Natural killer cell (primary cell): ENCODE results near the gene ATN1. TPM values are rescaled to one million over a fixed set of nuclear protein-coding genes. Genes with fewer than 3 reads are reported as not detected.

ENCODE experiments used
- ATAC-seq, 3 donors: fragments of 150-1000 bp in 2 of 3; fragments of 200-7000 bp in 1 of 3; cut with Tn5 transposase; 1 replicate in 1 of 3; 2 replicates in 2 of 3; pipeline ENCODE4 v1.10.0; 2021; ENCODE audit warnings: mild to moderate bottlenecking in 2 of 3, moderate library complexity in 2 of 3
- DNase-seq, 2 donors: peaks; one replicate each; pipeline versions ENCODE4 v3.0.0 to v3.0.0-alpha.2; 2013 to 2021; ENCODE audit warnings: mixed read lengths in 1 of 2
- H3K27ac ChIP-seq: one replicate; pipeline ENCODE4 v1.5.1; 2013; ENCODE audit warnings: mild to moderate bottlenecking, low read length
- H3K27me3 ChIP-seq: one replicate; pipeline ENCODE4 v1.6.1; 2013; ENCODE audit warnings: low read length; ENCODE audit not compliant: control insufficient read depth, insufficient read depth
- H3K36me3 ChIP-seq: one replicate; pipeline ENCODE4 v1.6.1; 2013; ENCODE audit warnings: low read length; ENCODE audit not compliant: control insufficient read depth, insufficient read depth
- H3K4me1 ChIP-seq: one replicate; pipeline ENCODE4 v1.6.1; 2013; ENCODE audit warnings: low read length; ENCODE audit not compliant: control insufficient read depth, insufficient read depth
- H3K4me3 ChIP-seq: one replicate; pipeline ENCODE4 v1.5.1; 2013; ENCODE audit warnings: low read length
- H3K9me3 ChIP-seq: one replicate; pipeline ENCODE4 v1.6.1; 2013; ENCODE audit warnings: low read length; ENCODE audit not compliant: control insufficient read depth, insufficient read depth
- H3K27ac Mint-ChIP-seq, 2 donors: one replicate each; pipeline ENCODE4 v1.8.0; 2022; ENCODE audit warnings: mild to moderate bottlenecking in 2 of 2, mixed read lengths in 2 of 2, moderate library complexity in 1 of 2
- H3K27me3 Mint-ChIP-seq, 2 donors: one replicate each; pipeline ENCODE4 v1.8.0; 2022; ENCODE audit warnings: low read depth in 2 of 2, mixed read lengths in 2 of 2
- H3K36me3 Mint-ChIP-seq: one replicate; pipeline ENCODE4 v1.8.0; 2022; ENCODE audit warnings: mixed read lengths
- H3K4me1 Mint-ChIP-seq, 2 donors: one replicate each; pipeline ENCODE4 v1.8.0; 2022; ENCODE audit warnings: mixed read lengths in 2 of 2
- H3K4me3 Mint-ChIP-seq: one replicate; pipeline ENCODE4 v1.8.0; 2022; ENCODE audit warnings: mild to moderate bottlenecking, moderate library complexity, mixed read lengths
- H3K9me3 Mint-ChIP-seq, 2 donors: one replicate each; pipeline ENCODE4 v1.8.0; 2022; ENCODE audit warnings: mixed read lengths in 2 of 2
- CTCF ChIP-seq: fragments of 200-600 bp; IDR thresholded peaks from one replicate; pipeline ENCODE4 v1.8.0; 2022; ENCODE audit warnings: antibody characterized with exemption
- WGBS: methylation state at CpG from one replicate; pipeline ENCODE4 v1.1.7; 2013; ENCODE audit warnings: missing lambda C conversion rate; ENCODE audit not compliant: insufficient coverage; 5-methylcytosine and 5-hydroxymethylcytosine counted together
- intact Hi-C: fragments of 100-400 bp; cut with micrococcal nuclease; formaldehyde crosslinking; loops from one replicate; pipeline ENCODE4 v1.14.2; 2022
- total RNA-seq, 4 donors: library from RNA; stranded (reverse); fragments of 120-200 nt in 1 of 4; gene quantifications; one replicate each; pipeline versions ENCODE4 v1.2.3 to v1.2.4, GENCODE V29; 2013 to 2022

The ATN1 gene
- total RNA-seq, 3 donors from 2014 or later (not counting 1 experiment from before 2014, with no cell fraction given): 29.3 to 34.0 (median 31.9) TPM

DNA sequence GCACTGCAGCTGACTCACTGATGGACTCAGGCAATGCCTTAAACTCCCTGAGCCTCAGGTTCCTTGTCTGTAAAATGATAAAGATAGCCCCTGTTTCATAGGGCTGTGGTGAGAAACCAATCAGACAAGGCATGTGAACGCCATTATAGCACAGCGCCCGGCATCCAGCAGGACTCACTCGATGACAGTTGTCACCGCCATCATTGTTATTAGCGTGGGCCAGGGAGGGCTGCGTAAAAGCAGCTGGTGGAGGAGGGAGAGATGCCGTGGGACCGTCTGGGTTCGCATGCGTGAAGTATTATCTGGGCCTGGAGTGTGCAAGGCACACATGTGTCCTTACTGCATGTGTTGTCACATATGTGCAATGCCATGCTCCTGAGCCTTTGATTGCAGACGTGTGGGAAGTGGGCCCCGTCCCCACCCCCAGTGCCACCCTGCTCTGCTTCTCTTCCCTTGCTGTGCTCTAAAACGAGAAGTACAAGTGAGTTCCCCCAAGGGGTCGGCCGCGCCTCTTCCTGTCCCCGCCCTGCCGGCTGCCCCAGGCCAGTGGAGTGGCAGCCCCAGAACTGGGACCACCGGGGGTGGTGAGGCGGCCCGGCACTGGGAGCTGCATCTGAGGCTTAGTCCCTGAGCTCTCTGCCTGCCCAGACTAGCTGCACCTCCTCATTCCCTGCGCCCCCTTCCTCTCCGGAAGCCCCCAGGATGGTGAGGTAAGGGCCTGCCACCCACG lies 23.2 kb downstream of the ATN1 start, which contains the start of gene PTPN6:
Gene PTPN6, plus strand, starts transcription at position 546 of the 730 bp plus-strand sequence. Its CDS starts 157 bp downstream, at position 703.
- Histone ChIP-seq H3K27ac (peak within 1 kb of the TSS; percentile 96), H3K4me3 (peak within 1 kb of the TSS; percentile 93), H3K9me3 (no peaks in the 10 kb centered on the region), H3K27me3 (no peaks in the 10 kb centered on the region), H3K4me1 (peaks cover 89% of the 10 kb centered on the region), H3K36me3 (peaks cover 27% of the 10 kb centered on the region)
- Mint-ChIP-seq H3K27me3 (no peaks in the 10 kb centered on the region), H3K27ac (peak within 1 kb of the TSS; percentile 98 to 99), H3K4me1 (peaks cover 83 to 99% of the 10 kb centered on the region in 2 donors), H3K36me3 (no peaks in the 10 kb centered on the region), H3K9me3 (no peaks in the 10 kb centered on the region), H3K4me3 (peak within 1 kb of the TSS; percentile 91)
- intact Hi-C loops: loop anchor here (5.0 kb wide), 1 partner anchor 66 kb away; the partner anchor contains the start of gene LPCAT3
- TF ChIP-seq CTCF: no peak
- ATAC-seq: peak; percentile 10 to 65 (median 30)
- peak in 1 of 2 donors; percentile 68 for DNase-seq
- 1% methylated on average over 25 of the region's 25 CpGs for WGBS

DNA sequence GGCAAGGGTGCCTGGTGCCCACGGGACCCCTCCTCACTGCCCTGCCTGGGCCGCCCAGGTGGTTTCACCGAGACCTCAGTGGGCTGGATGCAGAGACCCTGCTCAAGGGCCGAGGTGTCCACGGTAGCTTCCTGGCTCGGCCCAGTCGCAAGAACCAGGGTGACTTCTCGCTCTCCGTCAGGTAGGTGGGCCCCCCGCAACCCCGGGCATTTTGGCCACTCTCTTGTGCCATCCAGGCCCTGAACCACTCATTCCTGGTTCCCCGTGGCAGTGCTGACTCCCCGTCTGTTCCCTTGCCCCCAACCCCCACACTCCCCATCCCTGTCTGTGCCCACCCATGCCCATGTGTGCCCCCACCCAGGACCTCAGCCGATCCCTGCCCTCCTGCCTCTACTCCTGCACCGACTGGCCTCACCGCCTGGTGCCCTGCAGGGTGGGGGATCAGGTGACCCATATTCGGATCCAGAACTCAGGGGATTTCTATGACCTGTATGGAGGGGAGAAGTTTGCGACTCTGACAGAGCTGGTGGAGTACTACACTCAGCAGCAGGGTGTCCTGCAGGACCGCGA lies 23.9 kb downstream of the ATN1 start:
- Mint-ChIP-seq H3K27ac (peak overlapping the region; percentile 98 to 99), H3K4me1 (peaks cover 86 to 99% of the 10 kb centered on the region in 2 donors), H3K27me3 (no peaks in the 10 kb centered on the region), H3K4me3 (peak overlapping the region; percentile 91), H3K9me3 (no peaks in the 10 kb centered on the region), H3K36me3 (no peaks in the 10 kb centered on the region)
- DNase-seq (peak in 1 of 2 donors; percentile 74), ATAC-seq (peak; percentile 25 to 51 (median 30))
- intact Hi-C loops: loop anchor here (1.0 to 5.0 kb wide), 2 partner anchors 10 to 66 kb away; partner anchors contain the start of gene LPCAT3
- Histone ChIP-seq H3K4me3 (peak overlapping the region; percentile 93), H3K27ac (peak overlapping the region; percentile 96), H3K27me3 (no peaks in the 10 kb centered on the region), H3K9me3 (no peaks in the 10 kb centered on the region), H3K4me1 (peaks cover 89% of the 10 kb centered on the region), H3K36me3 (peaks cover 34% of the 10 kb centered on the region)
- TF ChIP-seq CTCF: no peak
- under 1% methylated on average over 19 of the region's 20 CpGs for WGBS

DNA sequence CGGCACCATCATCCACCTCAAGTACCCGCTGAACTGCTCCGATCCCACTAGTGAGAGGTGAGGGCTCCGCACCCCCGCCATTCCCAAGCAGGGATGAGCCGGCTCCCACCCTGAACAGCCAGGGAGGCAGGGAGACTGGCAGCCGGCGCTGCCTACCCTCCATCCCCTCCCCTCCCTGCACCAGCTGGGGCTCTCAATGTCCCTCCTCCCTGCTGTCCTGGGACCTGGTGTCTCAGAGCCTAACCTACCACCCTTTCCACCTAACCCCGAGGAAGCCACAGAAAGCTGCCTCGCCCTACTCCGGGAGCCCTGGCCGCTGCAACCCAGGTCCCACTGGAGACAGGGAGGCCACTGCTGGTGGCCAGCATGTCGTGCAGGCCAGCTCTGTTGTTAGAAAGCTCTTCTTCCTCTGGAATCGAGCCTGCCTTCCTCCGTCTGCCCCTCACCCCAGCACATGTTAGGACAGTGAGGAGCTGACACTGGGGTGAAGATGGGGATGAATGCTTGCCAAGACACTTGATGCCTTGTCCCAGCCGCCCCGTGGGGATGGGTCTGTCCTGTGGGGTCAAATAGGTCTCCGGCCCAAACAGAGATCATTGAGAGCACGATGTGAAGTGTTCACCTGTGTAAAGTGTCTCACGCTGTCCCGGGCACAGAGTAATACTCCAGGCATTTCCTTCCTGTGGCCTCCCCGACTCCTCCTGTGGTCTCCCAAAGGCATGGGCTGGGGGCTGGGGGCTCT lies 24.5 kb downstream of the ATN1 start:
- intact Hi-C loops: loop anchor here (1.0 to 5.0 kb wide), 2 partner anchors 9 to 65 kb away; partner anchors contain the start of gene LPCAT3
- H3K4me1 Mint-ChIP-seq: peaks cover 86 to 99% of the 10 kb centered on the region in 2 donors
- H3K9me3 Mint-ChIP-seq: no peaks in the 10 kb centered on the region
- Histone ChIP-seq H3K9me3 (no peaks in the 10 kb centered on the region), H3K27me3 (no peaks in the 10 kb centered on the region), H3K27ac (peak overlapping the region; percentile 96), H3K36me3 (peaks cover 40% of the 10 kb centered on the region), H3K4me1 (peaks cover 89% of the 10 kb centered on the region), H3K4me3 (peak overlapping the region; percentile 93)
- 2% methylated on average over 22 of the region's 22 CpGs for WGBS
- no peaks in the 10 kb centered on the region for H3K27me3 Mint-ChIP-seq
- TF ChIP-seq CTCF: no peak
- peak overlapping the region; percentile 98 to 99 for H3K27ac Mint-ChIP-seq
- peak in 1 of 2 donors; percentile 49 for DNase-seq
- H3K36me3 Mint-ChIP-seq: no peaks in the 10 kb centered on the region
- peak overlapping the region; percentile 91 for H3K4me3 Mint-ChIP-seq
- no peak for ATAC-seq
